DLD1 (cell line): ENCODE data around the gene PTMS.

ENCODE experiments used
- in situ Hi-C: cut with HindIII; loops from 2 replicates; pipeline ENCODE4 v1.10.0; 2017; ENCODE audit warnings: low sequenced_read_pairs

Gene PTMS

DNA sequence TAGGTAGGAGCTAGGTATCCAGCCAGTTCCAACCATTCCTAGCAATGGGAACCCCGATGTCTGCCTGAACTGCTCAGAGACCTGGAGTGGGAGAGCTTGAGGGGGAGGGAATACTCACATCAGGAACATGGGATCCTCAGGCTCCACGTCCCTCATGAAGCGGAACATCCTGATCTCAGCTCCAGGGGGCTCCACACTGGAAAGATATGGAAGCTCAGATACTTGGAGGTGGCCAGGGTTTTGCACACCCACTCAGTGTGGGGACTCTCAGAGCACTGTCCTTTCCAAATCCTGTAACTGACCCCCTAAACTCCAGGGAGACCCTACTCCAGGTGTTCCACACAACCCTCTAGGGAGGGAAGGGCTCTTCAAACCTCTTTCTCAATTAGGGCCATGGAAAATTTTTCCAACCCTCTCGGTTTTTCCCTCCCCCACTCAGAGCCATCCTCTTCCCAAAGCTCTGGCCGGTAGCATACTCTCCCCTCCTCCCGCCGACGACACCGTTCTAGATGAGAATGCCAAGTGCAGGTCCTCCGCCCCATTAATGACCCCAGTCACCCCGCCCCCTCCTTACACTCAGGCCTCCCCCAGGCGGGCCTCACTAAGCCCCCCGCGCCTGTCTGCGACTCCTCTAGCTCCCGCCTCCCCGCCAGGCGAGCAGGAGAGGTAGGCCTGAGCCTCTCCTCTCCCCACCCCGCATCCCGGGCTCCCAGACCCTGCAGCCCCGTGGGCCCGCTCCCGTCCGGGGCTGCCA lies 13.8 kb upstream of the PTMS start:
- in situ Hi-C loops, result no loop called here

DNA sequence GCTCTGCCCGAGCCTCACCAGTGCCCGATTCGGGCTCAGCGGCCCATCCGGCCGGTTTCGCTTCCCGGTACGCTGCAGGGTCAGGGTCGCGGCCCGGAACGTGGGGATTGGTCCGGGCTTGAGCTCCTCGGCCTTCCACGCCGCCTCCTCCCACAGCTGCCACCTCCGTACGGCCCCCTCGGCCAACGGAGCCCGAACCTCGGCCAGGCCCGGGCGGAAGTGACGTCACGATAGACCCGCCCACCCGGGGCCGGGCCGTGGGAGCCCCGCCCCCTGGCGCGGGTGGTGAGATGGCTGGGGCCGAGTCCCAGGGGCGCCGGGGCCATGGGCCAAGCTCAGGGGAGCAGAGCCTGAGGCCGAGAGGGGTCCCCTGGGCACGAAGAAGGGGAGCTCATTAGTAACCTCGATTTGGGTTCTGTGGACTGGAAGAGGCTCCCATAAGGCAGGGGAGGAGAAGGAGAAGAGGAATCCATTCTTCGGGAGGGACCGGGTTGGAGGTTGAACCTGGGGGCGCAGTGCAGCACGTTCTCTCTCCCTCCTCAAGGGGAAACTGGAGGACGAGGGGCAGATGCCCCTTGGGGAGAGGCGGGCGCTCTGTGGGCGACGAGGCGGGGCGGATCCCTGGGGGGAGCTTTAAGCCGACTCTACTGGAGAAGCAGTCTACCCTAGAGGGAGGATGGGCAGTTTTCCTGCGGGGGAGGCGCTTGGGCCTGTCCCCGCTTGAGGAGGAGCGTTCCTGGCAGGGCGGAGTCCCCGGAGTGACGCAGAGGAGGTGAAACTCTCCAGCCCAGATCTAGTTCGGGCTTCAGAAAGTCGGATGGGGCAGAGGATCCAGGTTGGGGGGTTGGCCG lies 13.0 kb upstream of the PTMS start, which contains the start of gene MLF2:
Gene MLF2, minus strand, starts transcription at position 221 of the 851 bp plus-strand sequence. CDS start 807 bp downstream, outside the sequence.
- in situ Hi-C loops, result no loop called here

DNA sequence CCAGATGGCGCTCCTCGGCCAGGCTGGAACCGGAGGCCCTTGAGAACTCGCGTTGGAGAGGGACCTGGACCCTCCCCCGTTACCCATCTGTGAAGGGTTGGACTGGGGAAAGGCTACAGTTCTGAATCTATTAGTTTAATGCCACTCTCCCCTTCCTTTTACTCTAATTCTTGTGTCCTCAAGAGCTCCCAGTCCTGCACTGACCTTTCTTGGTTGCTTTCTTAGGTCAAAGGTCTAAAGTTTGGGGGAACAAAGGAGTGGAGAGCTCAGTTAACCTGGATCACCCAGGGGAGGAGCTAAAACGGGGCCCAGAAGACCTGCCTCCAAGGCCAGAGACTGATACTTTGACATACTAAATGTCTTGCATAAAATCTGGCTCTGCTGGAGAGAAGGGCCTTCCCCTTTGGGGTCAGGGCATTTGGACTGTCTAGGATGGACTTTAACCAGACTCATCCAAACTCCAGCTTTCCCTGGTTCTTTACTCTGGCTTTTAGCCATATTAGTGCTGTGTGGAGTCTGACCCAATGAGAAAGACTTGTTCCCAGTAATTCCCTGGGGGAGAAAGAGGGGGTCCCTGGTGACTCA lies 12.3 kb upstream of the PTMS start:
- in situ Hi-C loops, result no loop called here

DNA sequence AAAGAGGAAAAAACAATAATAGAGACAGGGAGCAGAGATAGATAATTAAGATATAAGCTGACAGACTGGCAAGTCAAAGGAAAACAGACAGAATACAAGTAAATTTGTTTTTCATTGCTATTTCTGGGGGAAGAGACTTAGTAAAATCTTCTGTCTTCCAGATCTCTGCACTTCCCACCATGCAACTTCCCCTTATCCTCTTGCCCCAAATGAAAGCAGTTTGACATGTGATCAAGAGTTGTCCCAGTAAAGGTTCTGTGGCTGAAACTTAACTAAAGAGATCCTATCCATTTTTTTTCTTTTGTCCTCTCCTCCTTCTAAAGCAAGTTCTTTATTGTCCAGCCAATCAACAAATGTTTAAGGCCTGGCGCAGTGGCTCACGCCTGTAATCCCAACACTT lies 11.8 kb upstream of the PTMS start:
- in situ Hi-C loops, result no loop called here

DNA sequence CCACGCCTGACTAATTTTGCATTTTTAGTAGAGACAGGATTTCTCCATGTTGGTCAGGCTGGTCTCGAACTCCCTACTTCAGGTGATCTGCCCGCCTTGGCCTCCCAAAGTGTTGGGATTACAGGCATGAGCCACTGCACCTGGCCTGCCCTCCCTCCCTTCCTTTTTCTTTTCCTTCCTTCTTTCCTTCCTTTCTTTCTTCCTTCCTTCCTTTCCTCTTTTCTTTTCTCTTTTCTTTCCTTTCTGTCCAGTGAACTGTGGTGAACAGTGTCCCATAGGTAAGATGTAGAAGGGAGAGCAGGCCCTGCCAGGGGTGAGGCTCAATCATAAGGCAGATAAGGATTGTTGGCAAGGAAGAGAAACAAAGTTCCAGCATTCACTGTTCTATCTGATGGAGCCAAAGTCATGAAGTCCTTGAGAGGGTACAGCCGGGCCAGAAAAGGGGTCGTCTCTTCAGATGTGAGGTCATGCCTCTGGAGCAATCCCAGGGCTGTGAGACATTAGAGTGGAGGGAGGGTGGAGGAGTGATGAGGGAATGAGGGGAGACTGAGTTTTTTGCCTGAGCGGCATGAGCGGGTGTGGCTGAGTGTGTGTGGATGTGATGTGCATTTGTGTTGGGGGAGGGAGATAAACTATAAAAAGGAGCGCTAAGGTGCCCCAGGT lies 9.0 kb upstream of the PTMS start:
- in situ Hi-C loops, result no loop called here

DNA sequence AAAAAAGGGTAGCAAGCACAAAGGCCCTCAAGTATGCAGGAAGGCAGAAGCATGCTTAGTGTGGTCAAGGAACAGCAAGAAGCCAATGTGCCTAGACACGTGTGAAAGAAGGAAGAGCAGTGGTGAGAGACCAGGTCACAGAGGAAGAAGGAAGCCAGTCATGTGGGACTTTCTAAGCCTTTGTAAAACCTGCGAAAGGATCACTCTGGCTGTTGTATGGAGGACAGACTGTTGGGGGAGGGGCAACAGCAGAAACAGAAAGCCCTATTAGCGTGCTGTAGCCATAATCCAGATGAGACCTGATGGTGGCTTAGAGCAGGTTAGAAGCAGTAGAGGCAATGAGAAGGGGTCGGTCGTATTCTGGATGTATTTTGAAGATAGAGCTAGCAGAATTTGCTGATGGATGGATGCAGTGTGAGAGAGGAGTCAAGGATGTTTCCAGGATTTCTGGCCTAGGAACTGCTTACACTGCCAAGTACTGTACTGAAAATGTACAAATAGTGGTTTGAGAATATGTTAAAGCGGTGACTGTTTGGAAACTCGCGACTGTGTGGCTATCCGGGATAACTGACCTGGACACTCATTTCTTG lies 7.6 kb upstream of the PTMS start:
- in situ Hi-C loops, result no loop called here

DNA sequence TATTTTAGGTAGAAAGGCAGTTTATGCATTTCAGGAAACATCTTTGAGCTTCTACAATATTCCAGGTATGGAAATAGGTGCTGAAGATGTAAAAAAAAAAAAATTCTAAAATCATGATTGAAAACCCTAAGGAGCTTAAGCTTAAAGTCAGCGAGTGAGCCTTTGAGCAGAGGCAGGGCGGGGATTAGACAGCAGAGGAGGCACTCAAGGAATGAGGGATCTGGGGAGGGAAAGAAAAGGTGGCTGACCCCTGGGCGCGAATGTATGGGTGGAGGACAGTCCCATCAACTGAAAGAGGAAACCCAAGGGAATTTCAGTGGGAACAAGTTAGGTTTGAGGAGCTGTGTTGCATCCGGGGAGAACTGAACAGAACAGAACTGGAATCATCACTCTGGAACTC lies 6.4 kb upstream of the PTMS start:
- in situ Hi-C loops, result no loop called here

DNA sequence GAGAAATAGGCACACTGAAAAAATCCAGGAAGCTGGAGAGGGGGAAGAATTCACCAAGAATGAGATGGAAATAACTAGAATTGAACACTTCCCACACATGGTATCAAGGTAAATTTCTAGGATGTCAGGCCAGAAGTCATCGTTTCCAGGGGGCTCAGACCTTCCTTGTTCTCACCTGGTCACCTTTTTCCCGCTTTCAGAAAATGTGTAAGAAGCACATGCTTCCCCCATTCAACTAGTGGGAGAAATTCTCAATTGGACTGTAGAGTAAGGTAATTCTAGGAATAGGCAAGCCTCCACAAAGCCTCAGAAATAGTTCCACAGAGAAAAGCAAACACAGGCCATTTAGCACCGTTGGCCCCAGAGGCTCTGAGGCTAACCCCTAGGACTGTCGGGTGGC lies 2.8 kb upstream of the PTMS start:
- in situ Hi-C loops, result no loop called here

DNA sequence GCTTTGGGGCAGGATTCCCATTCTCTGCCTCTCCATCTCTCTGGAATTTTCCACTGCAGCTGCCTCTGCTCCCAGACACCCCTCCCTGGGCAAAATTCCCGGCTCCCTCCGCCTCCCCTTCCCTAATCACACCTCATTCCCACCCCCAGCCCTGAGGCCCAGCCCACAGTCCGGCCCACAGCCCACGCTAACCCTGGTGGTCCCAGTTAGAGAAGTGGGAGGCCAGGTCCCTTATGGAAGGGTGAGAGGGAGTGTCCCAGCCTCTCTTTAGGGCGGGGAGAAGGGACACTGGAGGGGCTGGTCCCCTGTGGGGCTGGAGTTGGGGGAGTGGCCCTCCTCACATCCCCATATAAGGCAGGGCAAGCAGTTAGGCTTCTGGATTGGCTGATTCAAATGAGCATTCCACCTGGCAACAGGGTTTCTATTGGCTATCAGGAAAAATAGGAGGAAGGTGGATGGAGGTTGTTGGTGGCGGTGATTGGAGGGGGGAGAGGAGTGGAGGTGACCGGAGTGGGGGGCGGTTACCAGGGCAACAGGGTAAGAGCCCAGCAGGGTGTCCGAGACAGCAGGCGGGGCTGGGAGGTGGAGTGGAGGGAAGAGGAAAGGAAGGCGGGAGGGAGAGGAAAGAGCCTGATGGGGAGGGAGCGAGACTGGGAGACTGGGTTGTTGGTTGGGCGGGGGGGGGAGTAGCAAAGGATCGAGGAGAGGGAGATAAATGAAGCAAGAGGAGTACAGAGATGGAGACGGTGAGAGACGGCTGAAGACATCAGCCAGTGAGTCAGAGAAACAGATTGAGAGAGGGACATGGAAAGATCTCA lies 1.9 kb upstream of the PTMS start:
- in situ Hi-C loops, result no loop called here

DNA sequence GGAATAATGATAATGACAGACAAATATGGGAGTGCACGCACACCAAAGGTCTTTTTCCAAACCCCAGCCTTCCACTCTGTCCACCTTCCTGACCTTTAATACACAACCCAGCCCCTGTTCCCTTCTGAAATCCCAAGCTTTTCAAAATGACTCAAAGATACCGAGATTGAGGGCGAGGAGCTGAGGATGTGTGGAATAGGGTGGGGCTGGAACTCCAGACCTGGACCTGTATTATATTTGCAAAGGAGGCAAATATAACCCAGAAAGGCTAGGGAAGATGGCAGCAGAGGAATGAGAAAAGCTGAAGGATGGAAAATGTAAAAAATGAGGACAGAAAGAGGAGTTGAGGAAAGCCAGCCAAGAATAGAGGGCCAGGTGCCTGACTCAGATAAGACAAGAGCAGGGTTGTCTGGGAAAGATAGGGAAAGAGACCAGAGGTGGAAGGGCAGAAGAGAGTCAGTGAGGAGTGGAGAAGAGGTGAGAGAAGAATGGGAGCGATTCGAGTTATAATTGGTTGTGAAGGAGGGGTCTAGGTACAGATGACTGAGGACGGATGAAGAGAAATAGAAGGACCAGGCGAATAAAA lies 1.0 kb upstream of the PTMS start:
- in situ Hi-C loops, result no loop called here

DNA sequence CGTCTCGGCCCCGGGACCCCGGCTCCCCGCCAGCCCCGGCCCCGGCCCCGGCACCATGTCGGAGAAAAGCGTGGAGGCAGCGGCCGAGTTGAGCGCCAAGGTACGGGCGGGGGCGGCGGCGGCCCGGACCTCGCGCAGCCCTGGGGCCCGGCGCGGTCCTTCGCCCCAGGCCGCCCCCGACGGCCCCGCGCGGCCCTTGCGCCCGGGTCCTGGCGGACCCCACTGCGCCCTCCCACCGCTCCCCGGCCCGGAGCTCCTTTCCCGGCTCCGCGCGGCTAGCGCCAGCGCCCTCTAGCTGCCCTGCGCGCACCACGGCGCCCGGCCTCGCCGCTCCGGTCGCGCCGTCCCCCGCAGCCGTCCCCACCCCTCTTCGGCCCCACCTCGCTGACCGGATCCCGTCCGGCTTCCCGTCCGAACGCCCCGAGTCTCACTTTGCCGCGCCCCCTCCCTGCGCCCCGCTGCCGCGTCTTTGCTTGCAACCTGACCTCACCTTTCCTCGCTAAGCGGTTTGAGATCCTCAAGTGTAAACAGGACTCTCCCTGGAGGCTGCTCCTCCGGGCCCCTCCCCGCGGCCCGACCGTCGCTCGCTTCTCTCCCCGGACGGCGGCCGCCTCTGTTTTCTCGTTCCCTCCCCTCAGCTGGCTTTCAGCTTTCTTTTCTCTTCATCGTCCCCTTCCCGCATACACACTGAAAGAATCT lies 637 bp downstream of the PTMS start:
- in situ Hi-C loops, result no loop called here

DNA sequence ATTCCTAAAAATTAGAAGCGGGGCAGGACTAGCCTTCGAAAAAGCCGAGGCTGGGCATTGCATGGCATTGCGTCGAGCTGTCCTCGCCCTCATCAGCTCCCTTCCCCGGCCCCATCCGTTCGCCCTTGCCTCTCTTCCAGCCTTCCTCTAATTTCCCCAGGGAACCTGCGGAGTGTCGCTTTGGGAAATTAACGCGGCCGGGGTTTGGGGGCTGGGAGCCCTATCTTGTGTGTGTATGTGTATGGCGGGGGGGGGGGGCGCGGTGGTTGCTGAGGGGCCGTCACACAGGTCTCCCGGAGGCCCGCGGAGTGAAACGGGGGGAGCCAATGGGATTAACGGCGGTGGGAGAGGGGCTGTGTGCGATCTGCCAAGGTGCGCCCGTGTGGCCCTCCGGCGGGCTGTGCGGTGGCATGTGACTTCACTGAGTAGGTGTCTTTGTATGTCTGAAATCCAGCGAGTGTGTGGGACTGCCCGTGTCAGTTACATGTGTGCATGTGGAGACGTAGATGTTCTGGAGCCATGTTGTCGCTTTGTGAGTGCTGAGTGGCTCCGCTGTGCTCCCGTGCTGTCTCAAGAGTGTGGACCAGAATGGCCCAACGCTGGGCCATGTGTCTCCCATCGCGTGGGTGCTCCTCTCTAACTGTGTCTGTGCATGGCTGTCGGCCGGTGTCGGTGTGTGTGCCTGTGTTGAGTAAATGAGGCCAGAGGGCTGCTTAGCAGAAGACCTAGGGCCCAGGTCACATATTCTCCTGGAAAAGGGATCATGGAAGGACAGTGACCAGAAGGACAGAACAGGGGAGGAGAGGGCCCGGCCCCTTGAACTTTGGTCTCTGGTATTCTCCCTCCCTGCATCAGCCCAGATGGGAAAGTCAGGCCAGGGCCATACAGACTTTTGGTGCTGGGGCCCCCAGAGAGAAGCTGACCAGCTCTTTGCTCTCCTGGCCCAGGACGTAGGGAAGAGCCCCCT lies 1.5 kb downstream of the PTMS start:
- in situ Hi-C loops, result no loop called here

DNA sequence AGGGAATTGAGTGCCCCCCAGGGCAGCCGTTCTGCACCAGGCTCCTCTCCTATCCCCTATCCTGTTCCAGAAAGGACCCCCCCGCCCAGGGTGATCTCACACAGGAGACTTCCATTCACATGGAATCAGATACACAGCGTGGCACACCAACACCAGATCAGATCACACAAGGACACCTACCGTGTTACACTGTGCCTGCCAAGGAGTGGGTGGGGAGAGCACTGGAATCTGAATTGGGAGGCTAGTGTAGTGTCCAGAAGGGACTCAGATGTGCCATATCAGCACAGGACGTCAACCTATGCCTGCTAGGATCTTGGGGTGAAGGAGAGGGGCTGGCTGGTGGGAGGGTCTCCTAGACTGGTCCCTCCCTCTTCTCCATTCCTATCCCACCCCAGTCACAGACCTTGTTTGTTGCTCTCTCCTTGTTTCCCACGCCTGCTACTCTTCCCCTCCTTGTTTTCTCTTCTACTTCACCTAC lies 2.3 kb downstream of the PTMS start:
- in situ Hi-C loops, result no loop called here

DNA sequence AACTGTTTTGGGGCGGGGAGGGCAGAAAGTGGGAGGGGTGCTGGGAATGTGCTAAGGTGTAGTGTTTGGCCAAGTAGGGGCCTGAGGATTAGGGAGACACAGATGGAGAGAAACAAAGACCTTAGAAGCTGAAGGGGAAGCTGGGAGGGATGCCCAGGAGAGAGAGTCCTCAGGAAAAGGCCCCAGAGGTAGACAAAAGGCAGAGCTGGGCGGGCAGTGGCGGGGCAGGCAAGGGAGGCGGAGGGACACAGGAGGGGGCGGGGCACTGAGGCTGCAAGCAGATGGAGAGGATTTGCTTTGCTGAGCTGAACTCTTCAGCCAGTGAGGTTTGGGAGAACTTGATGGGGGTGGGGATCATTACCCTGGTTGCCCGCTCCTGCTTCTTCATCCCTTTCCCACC lies 2.8 kb downstream of the PTMS start:
- in situ Hi-C loops, result no loop called here

DNA sequence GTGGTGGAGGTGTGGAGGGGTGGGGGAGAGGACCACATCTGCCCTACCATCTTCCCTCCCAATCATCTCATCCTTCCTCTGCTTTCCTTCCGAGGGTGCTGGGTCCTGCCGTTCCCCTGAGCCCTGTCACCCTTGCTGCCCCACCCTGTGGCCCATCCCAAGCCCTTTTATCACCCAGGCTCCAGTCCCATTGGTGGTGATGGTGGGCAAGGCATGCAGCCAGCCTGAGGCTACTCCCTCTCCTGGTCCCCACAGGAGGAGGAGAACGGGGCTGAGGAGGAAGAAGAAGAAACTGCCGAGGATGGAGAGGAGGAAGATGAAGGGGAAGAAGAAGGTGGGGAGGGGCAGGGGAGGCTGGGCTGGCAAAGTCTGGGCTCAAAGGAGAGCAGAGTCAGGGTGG lies 3.5 kb downstream of the PTMS start:
- in situ Hi-C loops, result no loop called here

DNA sequence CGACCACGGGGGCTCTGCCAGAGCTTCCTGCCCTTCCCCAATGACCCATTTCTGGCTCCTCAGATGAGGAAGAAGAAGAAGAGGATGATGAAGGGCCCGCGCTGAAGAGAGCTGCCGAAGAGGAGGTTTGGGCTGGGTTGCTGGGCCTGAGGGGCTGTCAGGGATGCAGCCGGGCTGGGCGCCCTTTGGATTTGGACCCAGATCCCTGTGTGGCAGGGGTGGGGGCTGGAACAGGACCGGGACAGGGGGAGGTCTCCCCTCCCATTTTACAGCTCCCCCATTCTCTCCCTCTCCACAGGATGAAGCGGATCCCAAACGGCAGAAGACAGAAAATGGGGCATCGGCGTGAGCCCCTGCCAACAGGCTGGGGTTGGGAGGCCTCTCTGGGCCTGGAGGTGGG lies 3.9 kb downstream of the PTMS start:
- in situ Hi-C loops, result no loop called here

DNA sequence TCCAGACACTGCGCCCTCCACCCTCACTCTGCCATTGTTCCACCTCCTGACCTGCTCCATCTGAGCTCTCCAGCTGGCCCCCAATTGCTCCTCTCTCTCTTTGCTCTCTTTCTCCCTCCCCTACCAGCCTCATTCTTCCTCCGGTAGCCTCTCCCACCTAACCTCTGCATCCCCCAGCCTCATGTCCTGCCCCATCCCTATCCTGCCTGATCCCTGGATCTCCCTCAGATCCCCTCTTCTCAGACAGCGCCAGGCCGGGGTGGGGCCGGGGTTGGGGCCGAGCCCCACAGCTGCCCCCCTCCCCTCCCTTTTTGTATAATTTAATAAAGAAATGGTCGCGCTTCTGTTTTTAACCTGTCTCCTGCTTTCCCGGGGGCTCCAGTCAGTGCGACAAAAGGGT lies 4.4 kb downstream of the PTMS start:
- in situ Hi-C loops, result no loop called here

DNA sequence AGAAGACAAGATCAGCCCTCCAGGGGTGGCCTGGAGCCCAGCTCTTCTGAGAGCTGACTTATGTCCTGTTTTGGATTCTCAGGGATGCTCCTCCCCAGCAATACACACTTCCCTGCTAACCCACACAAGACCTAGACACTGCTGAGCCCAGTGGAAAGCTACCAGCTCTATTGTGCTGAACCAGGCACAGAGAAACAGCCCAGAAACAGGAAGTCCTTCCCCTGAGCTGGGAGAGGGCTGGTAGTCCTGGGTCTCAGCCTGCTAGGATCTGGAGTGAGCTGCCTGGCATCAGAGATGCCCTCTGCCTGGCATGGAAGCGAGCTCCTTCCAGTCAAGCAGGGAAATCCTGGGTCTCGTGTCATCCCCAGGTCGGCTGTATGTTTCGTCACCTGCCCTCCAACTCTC lies 4.9 kb downstream of the PTMS start:
- in situ Hi-C loops, result no loop called here
